HG03439 (cell line): ENCODE data around the gene FLNB.
A peak's percentile ranks its signal among the peaks of the same experiment; 100 is the strongest.

ENCODE experiments used
- ATAC-seq: cut with Tn5 transposase; IDR thresholded peaks from one replicate; pipeline ENCODE4 v1.9.1; 2021; ENCODE audit warnings: mild to moderate bottlenecking, moderate library complexity; ENCODE audit not compliant: unreplicated experiment

The FLNB gene

DNA sequence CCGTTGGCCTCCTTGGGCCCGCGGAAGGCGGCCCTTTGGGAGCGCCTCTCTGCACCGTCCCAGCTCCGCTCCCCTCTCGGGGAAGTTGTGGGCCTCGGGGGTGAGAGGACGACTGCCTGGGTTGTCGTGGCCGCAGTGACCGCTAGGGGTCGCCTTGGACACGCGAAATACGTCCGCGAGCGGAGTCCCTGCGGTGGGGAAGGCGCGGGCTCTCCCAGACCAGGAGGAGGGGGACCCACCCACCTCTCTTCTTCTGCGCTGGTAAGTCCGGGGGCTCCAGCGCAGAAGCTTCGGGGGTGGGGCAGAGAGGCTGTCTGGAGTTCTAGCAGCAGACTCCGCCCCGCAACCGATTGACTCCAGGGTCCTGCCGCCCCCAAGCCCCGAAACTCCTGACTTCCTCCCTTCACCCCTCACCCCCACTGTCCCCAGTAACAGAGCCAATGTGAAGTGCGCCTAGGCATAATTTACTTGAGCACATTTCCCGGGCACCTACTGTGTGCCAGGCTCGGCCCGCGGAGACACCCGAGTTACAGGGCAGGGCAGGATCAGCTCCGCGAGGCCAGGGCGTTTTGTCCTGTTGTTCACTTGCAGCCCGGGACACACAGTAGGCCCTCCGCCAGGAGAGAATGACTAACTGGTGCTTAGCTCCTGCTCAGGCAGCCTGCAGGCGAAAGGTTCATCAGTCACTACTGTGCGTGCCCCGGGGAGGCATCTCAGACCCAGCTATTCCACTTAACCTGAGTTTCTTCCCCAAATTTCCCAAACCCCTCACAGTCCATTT is 169.7 kb downstream of the FLNB start:
- ATAC-seq = peak; percentile 85

DNA sequence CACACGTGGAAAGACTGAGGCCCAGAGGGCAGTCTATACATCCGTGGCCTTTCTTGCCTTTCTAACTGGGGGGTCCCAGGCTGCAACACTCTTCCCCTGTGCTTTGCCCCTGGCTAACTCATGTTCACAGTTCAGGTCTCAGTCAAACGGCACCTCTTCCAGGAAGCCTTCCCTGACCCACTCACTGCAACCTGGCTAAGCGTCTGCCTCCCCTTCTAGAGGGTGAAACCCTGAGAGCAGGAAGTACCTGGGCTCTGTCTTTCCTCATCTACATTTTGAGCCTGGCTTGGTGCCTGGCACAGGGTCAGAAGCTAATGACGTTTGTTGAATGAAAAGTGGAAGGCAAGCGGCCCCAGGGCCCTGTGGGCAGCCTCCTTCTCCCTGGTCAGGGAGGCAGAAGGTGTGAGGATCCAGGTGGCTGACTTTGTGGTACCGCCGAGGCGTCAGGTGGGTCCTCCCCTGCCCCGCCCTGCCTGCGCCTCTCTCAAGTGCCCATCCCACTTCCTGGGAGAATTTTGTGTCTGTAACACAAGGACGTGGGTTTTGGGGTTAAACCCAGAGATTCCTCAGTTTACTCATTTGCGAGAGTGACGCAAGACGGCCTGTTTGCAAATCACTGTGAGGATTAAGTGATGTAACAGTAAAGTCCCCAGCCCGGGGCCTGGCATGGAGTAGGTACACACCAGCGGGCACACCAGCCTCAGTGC is 170.5 kb downstream of the FLNB start:
- ATAC-seq = no peak

DNA sequence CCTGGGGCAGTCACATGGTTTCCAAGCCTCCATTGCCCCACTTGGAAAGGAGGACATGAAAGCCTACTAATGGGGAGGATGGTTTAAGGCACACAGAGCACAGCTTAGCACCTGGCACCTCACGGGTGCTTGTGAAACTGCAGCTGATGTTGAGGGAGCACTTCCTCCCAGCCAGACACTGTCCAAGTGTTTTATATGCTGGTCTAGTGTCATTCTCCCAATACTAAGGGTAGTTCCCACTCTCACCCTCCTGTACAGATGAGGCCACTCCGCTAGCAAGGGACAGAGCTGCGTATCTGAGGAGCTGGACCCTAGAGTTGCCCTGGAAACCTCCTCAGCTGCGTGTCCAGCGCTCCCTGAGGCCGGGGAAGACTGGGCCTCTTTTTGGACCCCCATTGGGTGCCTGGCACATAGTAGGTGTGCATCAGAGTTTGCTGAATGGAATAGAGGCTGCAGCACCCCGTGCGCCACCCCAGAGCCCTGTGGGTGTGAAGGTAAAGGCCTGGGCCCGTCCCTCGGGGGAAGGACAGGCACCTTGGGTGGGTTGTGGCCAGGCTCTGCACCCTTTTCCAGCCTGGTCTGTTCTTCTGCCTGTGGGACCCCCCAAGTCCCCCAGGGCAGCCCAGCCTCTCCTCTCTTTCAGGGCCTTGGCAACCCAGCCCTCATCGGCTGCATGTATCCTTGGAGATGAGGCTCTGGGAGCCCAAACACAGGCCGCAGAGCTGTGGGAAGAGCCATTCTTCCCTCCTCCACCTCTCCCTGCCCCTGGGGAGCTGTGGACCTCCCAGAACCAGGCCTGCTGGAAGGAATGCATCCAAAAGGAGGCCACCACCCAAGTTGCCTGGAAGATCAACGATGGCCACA is 171.2 kb downstream of the FLNB start:
- no peak for ATAC-seq

DNA sequence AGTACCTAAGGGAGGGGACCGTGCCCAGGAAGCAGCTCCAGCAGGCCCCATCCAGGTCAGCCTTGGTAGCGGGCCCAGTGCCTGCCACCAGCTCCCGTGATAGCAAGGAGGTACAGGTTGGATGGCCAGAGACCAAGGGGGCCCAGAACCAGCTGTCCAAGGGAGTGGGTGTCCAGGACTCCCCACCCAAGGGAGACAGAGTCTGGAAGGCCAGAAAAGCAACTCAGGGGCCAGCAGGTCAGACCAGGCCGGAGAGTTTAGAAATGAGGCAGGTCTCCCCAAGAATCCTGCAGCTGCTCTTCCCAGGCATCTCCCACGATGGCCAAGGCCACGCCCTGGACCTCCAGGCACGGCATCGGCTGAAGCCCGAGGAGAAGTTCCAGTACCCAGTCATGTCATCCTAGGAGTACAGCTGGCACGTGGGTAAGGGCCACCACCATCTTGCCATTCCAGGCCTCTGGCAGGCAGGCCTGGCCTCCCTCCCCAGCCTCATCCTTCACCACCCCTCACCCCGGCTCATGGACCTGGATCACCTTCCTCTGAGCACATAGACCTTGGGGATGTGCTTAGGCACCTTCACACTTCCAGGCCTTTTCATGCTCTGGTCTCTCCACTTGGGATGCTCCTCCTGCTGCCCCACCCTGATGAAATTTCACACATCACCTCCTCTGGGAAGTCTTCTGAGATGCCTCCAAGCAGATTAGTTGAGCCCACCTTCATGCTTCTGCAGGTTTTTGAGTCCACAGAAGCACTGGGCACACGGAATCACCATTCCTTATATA is 172.1 kb downstream of the FLNB start:
- ATAC-seq = no peak

DNA sequence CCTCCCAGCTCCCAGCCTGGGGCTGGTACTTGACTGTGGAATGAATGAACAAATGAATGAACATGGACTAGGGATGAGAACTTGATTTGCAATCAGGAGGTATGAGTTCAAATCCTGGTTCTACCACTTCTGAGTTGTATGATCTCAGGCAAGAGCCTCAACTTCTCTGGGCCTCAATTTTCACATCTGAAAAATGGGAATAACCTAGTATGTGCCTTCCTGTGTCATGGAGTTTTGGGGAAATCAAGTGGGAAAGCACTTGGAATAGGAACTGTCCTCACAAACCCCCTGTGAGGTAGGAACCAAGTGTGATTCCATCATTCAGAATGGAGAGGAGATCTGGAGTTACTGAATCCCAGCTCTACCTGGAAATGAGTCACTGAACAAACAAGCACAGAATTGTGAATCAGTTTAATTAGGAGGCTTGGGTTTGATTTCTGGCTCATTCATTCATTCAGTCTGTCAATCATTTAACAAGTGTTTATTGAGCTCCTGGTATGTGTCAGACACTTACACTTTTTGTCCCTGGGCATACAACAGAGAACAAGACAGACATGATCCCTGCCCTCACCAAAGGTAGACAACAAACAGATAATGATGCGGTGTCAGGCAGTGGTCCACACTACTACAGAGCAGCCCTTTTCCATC is 172.8 kb downstream of the FLNB start:
- no peak for ATAC-seq

DNA sequence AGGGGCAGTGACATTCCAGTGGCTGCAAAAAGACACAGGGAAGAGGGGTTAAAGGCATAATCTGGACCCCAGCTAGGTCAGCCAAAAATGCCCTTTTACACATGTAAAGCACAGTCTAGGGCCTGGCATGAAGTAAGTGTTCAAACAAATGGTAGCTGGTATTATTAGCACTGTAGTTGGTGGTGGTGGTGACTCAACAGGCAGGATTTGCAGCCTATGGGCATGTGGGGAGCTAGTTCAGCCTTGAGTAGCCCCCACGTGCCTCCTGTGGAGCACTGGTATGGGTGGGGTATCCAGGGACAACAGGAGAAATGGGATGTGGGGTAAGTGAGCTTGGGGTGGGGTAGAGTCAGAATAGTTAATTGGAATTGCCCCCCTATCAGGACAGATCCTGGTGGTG is 175.0 kb downstream of the FLNB start:
- no peak for ATAC-seq

DNA sequence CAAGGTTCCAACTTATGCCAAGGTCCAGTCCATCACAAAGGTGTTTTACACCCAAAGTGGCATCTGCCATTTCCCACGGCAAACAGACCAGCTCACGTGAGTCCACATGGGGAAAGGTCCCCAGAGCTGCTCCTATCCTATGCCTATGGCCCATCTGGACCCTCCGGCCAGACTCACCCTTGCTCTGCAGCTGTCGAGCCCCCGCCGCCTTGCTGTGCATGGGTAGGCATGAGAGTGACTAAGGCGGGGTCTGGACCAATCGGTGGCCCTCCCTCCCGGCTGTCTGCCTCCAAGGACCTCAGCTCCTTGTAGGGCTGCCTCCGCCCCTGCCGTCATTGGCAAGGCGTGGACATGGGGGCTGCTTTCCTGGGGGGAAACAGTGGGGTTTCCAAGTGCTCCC is 175.7 kb downstream of the FLNB start:
- no peak for ATAC-seq

DNA sequence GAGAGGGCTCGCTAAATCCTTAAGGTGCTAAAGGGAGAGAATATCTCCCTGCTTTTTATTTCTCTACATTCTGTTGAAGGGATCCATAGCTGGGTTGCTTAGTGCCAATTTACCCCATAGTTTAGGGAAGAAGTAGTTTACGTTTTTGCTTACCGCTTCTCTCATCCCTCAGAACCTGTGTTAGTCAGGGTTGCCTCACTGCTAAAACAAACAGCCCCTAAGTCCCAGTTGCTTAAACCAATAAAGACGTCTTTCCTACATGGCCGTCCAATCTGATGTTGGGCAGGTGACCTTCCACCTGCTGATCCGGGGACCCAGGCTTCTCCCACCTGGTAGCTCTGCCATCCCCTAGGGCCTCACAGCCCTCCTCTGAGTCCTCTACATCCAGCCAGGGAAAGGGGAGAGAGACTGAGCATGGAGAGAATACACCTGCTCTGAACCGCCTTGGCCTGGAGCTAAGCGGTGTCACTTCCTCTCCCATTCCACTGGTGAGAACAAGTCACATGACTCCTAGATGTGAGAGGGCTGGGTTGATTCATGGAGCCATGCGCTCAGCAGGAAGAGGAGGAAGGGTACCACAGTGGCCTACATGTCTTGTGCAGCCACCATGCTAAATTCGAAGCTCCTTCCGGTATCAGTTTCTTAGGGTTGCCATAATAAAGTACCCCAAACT is 176.2 kb downstream of the FLNB start:
- ATAC-seq = no peak

DNA sequence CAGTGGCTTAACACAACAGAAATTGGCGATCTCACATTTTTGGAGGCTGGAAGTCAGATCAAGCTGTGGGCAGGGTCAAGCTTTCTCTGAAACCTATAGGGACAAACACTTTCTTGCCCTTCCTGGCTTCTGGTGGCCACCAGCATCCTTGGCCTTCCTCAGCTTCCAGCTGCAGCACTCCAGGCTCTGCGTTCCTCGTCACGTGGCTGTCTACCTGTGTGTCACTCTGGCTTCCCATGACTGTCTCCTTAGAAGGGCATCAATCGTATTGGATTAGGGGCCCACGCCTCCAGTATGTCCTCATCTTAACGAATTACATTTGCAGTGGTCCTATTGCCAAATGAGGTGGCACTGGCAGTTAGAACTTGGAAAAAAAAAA is 176.7 kb downstream of the FLNB start:
- no peak for ATAC-seq

DNA sequence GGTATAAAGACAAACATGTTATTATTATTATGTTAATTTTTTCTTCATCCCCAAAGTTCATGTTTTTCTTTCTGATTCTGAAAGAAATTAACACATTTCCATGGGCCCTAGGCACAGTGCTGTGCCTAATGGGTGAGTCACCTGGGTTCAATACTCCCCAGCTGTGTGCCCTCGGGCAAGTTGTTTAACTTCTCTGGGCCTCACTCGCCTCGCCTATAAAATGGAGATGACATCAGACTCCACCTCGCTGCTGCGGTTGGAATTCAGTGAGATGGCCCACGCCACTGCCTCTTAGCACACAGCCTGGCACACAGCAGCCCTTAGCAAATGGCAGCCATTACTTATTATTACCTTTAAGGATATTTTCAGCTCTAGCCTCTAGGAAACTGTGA is 179.9 kb downstream of the FLNB start:
- ATAC-seq = no peak

DNA sequence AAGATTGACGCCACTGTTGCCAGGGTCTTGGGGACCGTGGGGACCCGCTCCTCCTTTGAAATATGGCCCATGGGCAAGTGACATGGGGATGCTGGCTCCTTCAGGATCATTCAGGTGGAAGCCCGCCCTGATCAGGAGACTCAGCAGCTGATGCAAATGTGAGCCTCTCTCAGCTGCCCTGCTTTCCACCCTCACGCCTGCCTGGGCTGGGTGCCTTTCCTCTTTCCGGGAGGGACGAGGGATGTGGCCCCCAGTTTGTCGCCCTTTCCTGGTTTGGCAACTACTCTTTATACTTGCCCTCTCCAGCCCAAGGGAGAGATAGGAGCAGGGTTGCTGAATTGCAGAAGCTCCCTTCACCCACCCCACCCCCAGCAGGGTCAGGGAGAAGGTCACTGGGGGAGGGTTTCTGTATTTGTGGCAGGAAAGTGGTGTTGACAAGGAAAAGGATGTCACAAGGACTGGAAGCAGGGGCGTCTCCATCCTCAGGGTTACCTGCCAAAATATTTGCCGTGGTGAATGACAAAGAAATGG is 180.8 kb downstream of the FLNB start:
- no peak for ATAC-seq

DNA sequence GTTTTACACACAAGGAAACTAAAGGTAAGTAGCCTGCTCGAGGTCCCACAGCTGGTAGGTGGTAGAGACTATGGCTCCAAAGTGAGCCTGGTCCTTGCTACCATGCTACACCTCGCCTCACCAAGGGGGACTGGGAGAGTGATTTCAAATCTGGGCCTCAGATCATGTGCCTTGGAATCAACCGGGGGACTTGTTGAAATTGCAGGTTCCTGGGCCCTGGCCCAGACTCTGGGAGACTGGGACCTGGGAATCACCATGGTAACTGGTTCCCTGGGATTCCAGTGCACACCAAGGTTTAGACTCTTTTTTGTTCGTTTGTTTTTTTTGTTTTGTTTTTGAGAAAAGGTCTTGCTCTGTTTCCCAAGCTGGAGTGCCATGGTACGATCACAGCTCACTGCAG is 181.5 kb downstream of the FLNB start:
- no peak for ATAC-seq

DNA sequence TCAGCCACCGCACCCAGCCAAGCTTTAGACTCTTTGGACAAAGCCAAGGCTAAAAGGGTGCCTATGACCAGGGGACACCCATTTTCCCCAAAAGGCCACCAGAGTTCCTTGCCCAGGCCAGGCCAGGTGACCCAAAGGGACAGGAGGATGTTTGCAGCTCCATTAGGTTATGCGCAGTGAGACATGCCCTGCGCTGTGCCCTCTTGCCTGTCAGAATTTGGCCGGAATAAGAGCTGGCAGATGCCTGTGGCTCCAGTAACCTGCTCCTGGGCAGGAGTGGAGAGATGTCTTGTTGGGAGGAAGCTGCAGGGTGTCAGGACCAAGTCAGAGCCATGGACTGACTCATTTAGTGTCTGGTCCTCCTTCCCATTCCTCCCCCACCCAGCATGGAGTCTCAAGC is 182.1 kb downstream of the FLNB start:
- ATAC-seq = no peak

DNA sequence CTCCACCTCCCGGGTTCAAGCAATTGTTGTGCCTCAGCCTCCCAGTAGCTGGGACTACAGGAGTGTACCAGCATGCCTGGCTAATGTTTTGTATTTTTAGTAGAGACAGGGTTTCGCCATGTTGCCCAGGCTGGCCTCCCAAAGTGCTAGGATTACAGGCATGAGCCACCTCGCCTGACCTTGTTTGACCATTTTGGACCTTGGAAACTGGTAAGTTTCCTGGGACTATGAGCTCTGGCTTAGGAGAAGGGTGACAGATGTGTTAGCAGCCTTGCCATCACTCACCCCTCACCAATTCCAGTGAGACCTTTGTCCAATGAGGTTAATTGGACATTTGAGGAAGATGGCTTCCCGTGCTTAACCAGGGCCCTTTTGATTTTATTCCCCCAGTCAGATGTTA is 182.7 kb downstream of the FLNB start:
- no peak for ATAC-seq

DNA sequence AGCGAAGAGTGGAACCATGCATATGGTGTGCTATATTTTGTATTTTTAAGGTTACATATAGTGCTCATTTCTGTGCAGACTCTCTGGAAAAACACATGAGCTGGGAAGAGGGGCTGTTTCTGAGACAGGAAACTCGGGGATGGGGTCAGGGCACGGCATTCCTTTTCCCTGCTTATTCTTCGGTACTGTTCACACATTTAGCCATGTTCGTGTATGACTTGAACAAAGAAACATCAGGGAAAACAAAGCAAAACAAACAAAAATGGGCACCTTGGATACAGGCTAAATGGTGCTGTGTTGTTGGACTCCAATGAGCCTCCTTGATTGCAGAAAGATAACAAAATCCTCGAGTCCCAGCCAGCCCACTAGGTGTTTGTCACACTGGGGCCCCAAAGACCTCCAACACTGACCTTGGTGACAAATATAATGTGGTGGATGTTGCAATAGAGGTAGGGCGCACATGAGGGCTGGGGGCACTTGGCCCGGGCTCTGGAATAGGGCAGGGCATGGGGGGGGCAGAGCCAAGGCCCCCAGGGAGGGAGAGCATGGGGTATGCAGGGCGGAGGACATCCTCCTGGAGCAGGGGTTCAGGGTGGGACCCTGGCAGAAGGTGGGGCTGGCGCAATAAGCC is 183.3 kb downstream of the FLNB start:
- ATAC-seq = no peak

DNA sequence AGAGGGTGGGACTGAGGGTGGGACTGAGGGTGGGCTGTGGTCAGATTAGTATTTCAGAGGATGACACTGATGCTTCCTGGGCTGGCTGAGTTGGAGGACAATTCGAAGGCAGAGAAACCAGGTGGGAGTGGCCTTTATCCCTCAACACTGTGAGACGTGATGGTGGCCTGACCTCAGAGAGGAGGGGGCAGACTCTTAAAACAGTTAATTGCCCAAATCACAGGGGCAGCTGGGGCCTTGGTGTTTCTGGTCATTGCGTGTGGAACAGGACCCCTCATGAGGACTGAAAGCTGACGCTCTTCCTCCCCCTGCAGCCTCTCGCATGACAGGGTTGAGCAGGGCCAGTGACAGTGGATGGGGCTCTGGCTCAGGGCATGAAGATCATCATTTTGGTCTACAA is 183.8 kb downstream of the FLNB start:
- no peak for ATAC-seq

DNA sequence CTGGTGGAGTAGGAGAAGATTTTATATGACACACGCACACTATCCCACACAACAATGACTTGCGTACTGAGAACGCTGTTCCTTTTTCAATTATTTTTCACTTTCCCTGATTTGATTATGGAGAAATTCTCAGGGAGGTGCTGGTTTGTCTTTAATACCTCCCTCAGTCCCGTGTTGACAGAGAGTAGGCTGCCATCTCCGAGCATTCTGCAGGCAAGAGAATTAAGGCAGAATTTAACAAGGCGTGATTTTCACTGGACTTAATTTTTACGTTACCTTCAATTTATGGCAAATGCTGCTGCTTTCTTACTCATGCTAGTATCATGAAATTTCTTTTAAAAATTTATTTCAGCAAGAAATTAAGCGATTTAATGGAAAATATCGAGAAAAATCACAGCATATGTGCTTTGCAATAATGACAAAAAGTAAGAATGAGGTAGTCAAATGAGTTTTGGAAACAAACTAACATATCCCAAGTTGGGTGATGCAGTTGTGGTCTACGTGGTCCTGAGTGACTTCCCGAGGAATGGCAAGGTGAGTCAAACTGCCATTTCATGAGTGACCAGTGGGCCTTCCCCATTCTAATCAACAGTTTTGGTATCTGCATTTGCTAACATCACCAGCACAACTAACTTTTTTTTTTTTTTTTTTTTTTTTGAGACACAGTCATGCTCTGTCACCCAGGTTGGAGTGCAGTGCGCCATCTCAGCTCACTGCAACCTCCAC is 185.6 kb downstream of the FLNB start:
- no peak for ATAC-seq

DNA sequence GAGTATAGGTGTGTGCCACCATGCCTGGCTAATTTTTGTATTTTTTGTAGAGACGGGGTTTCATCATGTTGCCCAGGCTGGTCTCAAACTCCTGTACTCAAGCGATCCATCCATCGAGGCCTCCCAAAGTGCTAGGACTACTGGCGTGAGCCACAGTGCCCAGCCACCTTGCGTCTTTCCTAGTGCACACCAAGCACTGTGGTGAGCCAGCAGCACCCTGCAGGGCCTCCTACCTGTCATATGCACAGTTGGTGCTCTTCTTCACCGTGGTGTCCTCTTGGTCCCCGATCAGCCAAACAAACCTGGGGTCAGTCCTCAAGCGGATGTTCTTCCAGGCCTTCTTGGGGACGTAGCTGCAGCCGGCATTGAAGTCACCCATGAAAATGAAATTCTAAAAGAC is 189.4 kb downstream of the FLNB start:
- ATAC-seq = no peak

DNA sequence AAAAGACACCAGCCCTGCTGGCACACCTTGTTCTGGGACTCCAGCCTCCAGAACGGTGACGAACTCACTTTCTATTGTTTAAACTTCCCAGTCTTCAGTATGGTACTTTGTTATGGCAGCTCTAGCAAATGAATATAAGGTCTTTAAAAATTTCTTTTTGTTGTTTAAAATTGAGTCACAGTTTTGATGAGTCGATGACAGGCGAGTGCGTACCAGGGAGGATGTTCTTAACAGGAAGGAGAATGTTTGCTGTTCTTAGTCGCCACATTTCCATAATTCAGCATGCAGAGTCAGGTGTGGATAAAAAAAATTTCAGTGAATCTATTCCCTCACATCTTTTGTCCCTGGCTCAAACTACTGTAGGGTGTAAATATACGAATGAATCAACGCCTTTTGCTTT is 190.1 kb downstream of the FLNB start:
- no peak for ATAC-seq
